GM23248 (cell line): ENCODE measurements around the gene TRABD.

Experiments used
- EZH2 ChIP-seq: fragments of 200-600 bp; sonication (generic); IDR thresholded peaks from 2 replicates; pipeline ENCODE4 v1.6.1; 2018; ENCODE audit warnings: antibody characterized with exemption, mild to moderate bottlenecking; ENCODE audit not compliant: insufficient read depth, poor library complexity, severe bottlenecking
- EZH2phosphoT487 ChIP-seq: fragments of 200-600 bp; sonication (generic); IDR thresholded peaks from 2 replicates; pipeline ENCODE4 v1.6.1; 2018; ENCODE audit warnings: antibody characterized with exemption, moderate library complexity, mild to moderate bottlenecking, low read depth; ENCODE audit not compliant: insufficient read depth

- TF ChIP-seq EZH2: no peak
- TF ChIP-seq EZH2phosphoT487: no peak
Measured at GRCh38 chr22:50245214-50246072, 59.7 kb downstream of the TRABD start.
